ENCODE results near the gene TRIB2. TPM values are rescaled to one million over a fixed set of nuclear protein-coding genes. Genes with fewer than 3 reads are reported as not detected.

TRIB2 gene
- total and polyA plus RNA-seq, 5 experiments from 2014 or later = 22.5 to 85.1 (median 30.5) TPM

GRCh38 chr2:12723736-12724463, 7.2 kb downstream of the TRIB2 start:
- no peaks in the 10 kb centered on the region for H3K9me3 Mint-ChIP-seq
- no peak overlapping the region for H3K27ac Mint-ChIP-seq
- no peaks in the 10 kb centered on the region for H3K27me3 Mint-ChIP-seq
- H3K4me1 Mint-ChIP-seq = peaks cover 51 to 98% (median 93%) of the 10 kb centered on the region in 4 donors
- POLR2A ChIA-PET = interaction anchor here (1.2 kb wide), 1 partner anchor 208 kb away, joined by 3 read pairs; no protein-coding TSS in a partner anchor
- H3K4me3 Mint-ChIP-seq = peak overlapping the region in 1 of 10 donors; percentile 42
- peaks cover 6 to 55% (median 25%) of the 10 kb centered on the region in 3 donors for H3K36me3 Mint-ChIP-seq
- ATAC-seq (no peak), DNase-seq (no peak)

GRCh38 chr2:12725233-12726187, 8.8 kb downstream of the TRIB2 start:
- Mint-ChIP-seq H3K4me1 (peaks cover 41 to 99% (median 86%) of the 10 kb centered on the region in 4 donors), H3K4me3 (peak overlapping the region in 1 of 10 donors; percentile 7), H3K27me3 (no peaks in the 10 kb centered on the region), H3K27ac (peak overlapping the region in 6 of 10 donors; percentile 21 to 78 (median 54)), H3K36me3 (peaks cover 6 to 64% (median 25%) of the 10 kb centered on the region in 3 donors), H3K9me3 (no peaks in the 10 kb centered on the region)
- no peak for ATAC-seq
- DNase-seq = no peak
- POLR2A ChIA-PET = interaction anchor here (0.7 to 1.1 kb wide), 2 partner anchors 8 to 1063 kb away, joined by 3 read pairs; no protein-coding TSS in a partner anchor

- Mint-ChIP-seq H3K4me1 (peaks cover 44 to 99% (median 86%) of the 10 kb centered on the region in 4 donors), H3K27me3 (no peaks in the 10 kb centered on the region), H3K27ac (peak overlapping the region in 6 of 10 donors; percentile 22 to 85 (median 57)), H3K36me3 (peaks cover 6 to 71% (median 25%) of the 10 kb centered on the region in 3 donors), H3K4me3 (no peak overlapping the region), H3K9me3 (no peaks in the 10 kb centered on the region)
- POLR2A ChIA-PET = interaction anchor here (0.7 to 4.3 kb wide), 2 partner anchors 9 to 1063 kb away, joined by 3 to 43 read pairs; partner anchors contain the start of gene TRIB2
- no peak for DNase-seq
- no peak for ATAC-seq
Measured at GRCh38 chr2:12726271-12726670, 9.5 kb downstream of the TRIB2 start.

GRCh38 chr2:12727065-12727464, 10.3 kb downstream of the TRIB2 start:
- Mint-ChIP-seq H3K36me3 (peaks cover 6 to 70% (median 25%) of the 10 kb centered on the region in 3 donors), H3K4me1 (peaks cover 40 to 99% (median 86%) of the 10 kb centered on the region in 4 donors), H3K9me3 (no peaks in the 10 kb centered on the region), H3K27ac (peak overlapping the region in 8 of 10 donors; percentile 5 to 91 (median 90)), H3K27me3 (no peaks in the 10 kb centered on the region), H3K4me3 (peak overlapping the region in 3 of 10 donors; percentile 71 to 77 (median 77))
- POLR2A ChIA-PET = interaction anchor here (4.3 kb wide), 1 partner anchor 10 kb away, joined by 43 read pairs; the partner anchor contains the start of gene TRIB2
- no peak for DNase-seq
- no peak for ATAC-seq

GRCh38 chr2:12727641-12728040, 10.9 kb downstream of the TRIB2 start:
- Mint-ChIP-seq H3K27ac (peak overlapping the region; percentile 81 to 94 (median 90)), H3K27me3 (no peaks in the 10 kb centered on the region), H3K9me3 (no peaks in the 10 kb centered on the region), H3K4me3 (peak overlapping the region; percentile 55 to 85 (median 76)), H3K36me3 (peaks cover 6 to 68% (median 25%) of the 10 kb centered on the region in 3 donors), H3K4me1 (peaks cover 38 to 98% (median 86%) of the 10 kb centered on the region in 4 donors)
- ATAC-seq (no peak), DNase-seq (peak in 2 of 10 donors; percentile 17 to 22)
- POLR2A ChIA-PET = interaction anchor here (0.6 to 4.3 kb wide), 3 partner anchors 10 to 196 kb away, joined by 4 to 43 read pairs (median 8); partner anchors contain the start of gene TRIB2

GRCh38 chr2:12728221-12728777, 11.6 kb downstream of the TRIB2 start:
- Mint-ChIP-seq H3K27ac (peak overlapping the region; percentile 81 to 94 (median 90)), H3K9me3 (no peaks in the 10 kb centered on the region), H3K27me3 (no peaks in the 10 kb centered on the region), H3K36me3 (peaks cover 6 to 64% (median 21%) of the 10 kb centered on the region in 3 donors), H3K4me3 (peak overlapping the region; percentile 55 to 85 (median 76)), H3K4me1 (peaks cover 38 to 96% (median 82%) of the 10 kb centered on the region in 4 donors)
- POLR2A ChIA-PET = interaction anchor here (0.6 to 4.3 kb wide), 5 partner anchors 9 to 227 kb away, joined by 3 to 43 read pairs (median 5); partner anchors contain the start of gene TRIB2
- DNase-seq (peak in 9 of 10 donors; percentile 29 to 86 (median 73)), ATAC-seq (peak; percentile 87 to 89)

- H3K9me3 Mint-ChIP-seq = no peaks in the 10 kb centered on the region
- no peak overlapping the region for H3K4me3 Mint-ChIP-seq
- ATAC-seq (no peak), DNase-seq (no peak)
- H3K27me3 Mint-ChIP-seq = no peaks in the 10 kb centered on the region
- H3K27ac Mint-ChIP-seq = peak overlapping the region in 7 of 10 donors; percentile 20 to 74 (median 56)
- peaks cover 0 to 58% (median 4%) of the 10 kb centered on the region in 3 donors for H3K36me3 Mint-ChIP-seq
- POLR2A ChIA-PET = interaction anchor here (1.6 to 4.3 kb wide), 2 partner anchors 10 to 13 kb away, joined by 3 to 43 read pairs; partner anchors contain the start of gene TRIB2
- peaks cover 34 to 96% (median 81%) of the 10 kb centered on the region in 4 donors for H3K4me1 Mint-ChIP-seq
Measured at GRCh38 chr2:12730265-12730664, 13.5 kb downstream of the TRIB2 start.

GRCh38 chr2:12731701-12732280, 15.1 kb downstream of the TRIB2 start:
- Mint-ChIP-seq H3K27me3 (no peaks in the 10 kb centered on the region), H3K9me3 (no peaks in the 10 kb centered on the region), H3K36me3 (peaks cover 0 to 59% (median 2%) of the 10 kb centered on the region in 3 donors), H3K4me1 (peaks cover 45 to 92% (median 82%) of the 10 kb centered on the region in 4 donors), H3K27ac (peak overlapping the region in 5 of 10 donors; percentile 47 to 63 (median 51)), H3K4me3 (no peak overlapping the region)
- DNase-seq (no peak), ATAC-seq (no peak)
- POLR2A ChIA-PET = no interaction called here

- peaks cover 0 to 61% (median 6%) of the 10 kb centered on the region in 3 donors for H3K36me3 Mint-ChIP-seq
- DNase-seq = no peak
- H3K4me1 Mint-ChIP-seq = peaks cover 45 to 88% (median 78%) of the 10 kb centered on the region in 4 donors
- H3K4me3 Mint-ChIP-seq = peak overlapping the region in 1 of 10 donors; percentile 46
- no peaks in the 10 kb centered on the region for H3K27me3 Mint-ChIP-seq
- H3K27ac Mint-ChIP-seq = peak overlapping the region in 5 of 10 donors; percentile 50 to 85 (median 58)
- POLR2A ChIA-PET = interaction anchor here (1.6 kb wide), 1 partner anchor 11 kb away, joined by 4 read pairs; no protein-coding TSS in a partner anchor
- ATAC-seq = no peak
- no peaks in the 10 kb centered on the region for H3K9me3 Mint-ChIP-seq
Measured at GRCh38 chr2:12732651-12733050, 15.9 kb downstream of the TRIB2 start.

GRCh38 chr2:12733846-12734245, 17.1 kb downstream of the TRIB2 start:
- Mint-ChIP-seq H3K27me3 (no peaks in the 10 kb centered on the region), H3K36me3 (peaks cover 7 to 67% (median 13%) of the 10 kb centered on the region in 3 donors), H3K4me1 (peaks cover 36 to 80% (median 69%) of the 10 kb centered on the region in 4 donors), H3K9me3 (no peaks in the 10 kb centered on the region), H3K4me3 (no peak overlapping the region), H3K27ac (peak overlapping the region in 2 of 10 donors; percentile 32 to 37)
- POLR2A ChIA-PET = interaction anchor here (1.6 kb wide), 1 partner anchor 12 kb away, joined by 4 read pairs; no protein-coding TSS in a partner anchor
- ATAC-seq (no peak), DNase-seq (no peak)

All from naive thymus-derived CD8-positive, alpha-beta T cell (primary cell).